PC-3 (cell line): ENCODE data around the gene KRTAP4-5. TPM values are rescaled to one million over a fixed set of nuclear protein-coding genes. Genes with fewer than 3 reads are reported as not detected.
"Not testable (repeated sequence)": the region's sequence is repeated elsewhere in the genome, so short reads cannot be mapped to it uniquely, and the experiment has no call there.

Experiments used
- ATAC-seq: fragments of 200-7000 bp; cut with Tn5 transposase; 2 replicates; pipeline ENCODE4 v1.9.1; 2020; ENCODE audit warnings: mild to moderate bottlenecking, moderate library complexity
- BruUV-seq: library from RNA; stranded (reverse); fragments of 400-500 nt; replicated peaks from 2 replicates; lab custom pipeline; 2021; lab: Mats Ljungman, UMichigan
- CTCF ChIA-PET: fragments of 300-600 bp; sonication (Branson Sonifier 250); formaldehyde crosslinking; loops from one replicate; lab custom pipeline; 2022; ENCODE audit warnings: antibody characterized with exemption; lab: Charles Lee
- POLR2A ChIA-PET: fragments of 300-600 bp; sonication (Branson Sonifier 250); formaldehyde crosslinking; loops from one replicate; lab custom pipeline; 2022; ENCODE audit warnings: antibody characterized with exemption; ENCODE audit not compliant: unreplicated experiment; lab: Charles Lee
- DNase-seq: peaks from one replicate; pipeline ENCODE4 v3.0.0-alpha.2; 2015
- H2AFZ ChIP-seq: fragments of 300-600 bp; sonication (generic); 2 replicates; pipeline ENCODE4 v1.6.0; 2016; ENCODE audit warnings: antibody characterized with exemption, low read length
- H3F3A ChIP-seq: fragments of 300-600 bp; sonication (generic); one replicate; pipeline ENCODE4 v1.6.0; 2017; ENCODE audit warnings: antibody characterized with exemption, low read length, control low read depth, mild to moderate bottlenecking; ENCODE audit not compliant: unreplicated experiment
- H3K27ac ChIP-seq: fragments of 300-600 bp; sonication (generic); 2 replicates; pipeline ENCODE4 v1.5.1; 2016; ENCODE audit warnings: mild to moderate bottlenecking, low read length
- H3K27me3 ChIP-seq: fragments of 300-600 bp; sonication (generic); 2 replicates; pipeline ENCODE4 v1.6.1; 2016; ENCODE audit warnings: low read length, mixed read lengths
- H3K36me3 ChIP-seq: fragments of 300-600 bp; sonication (generic); 2 replicates; pipeline ENCODE4 v1.6.1; 2016; ENCODE audit warnings: low read depth, mixed run types, low read length, mixed read lengths
- H3K4me1 ChIP-seq: fragments of 300-600 bp; sonication (generic); 2 replicates; pipeline ENCODE4 v1.5.1; 2016; ENCODE audit warnings: low read length; ENCODE audit not compliant: insufficient read depth
- H3K4me2 ChIP-seq: fragments of 300-600 bp; sonication (generic); 2 replicates; pipeline ENCODE4 v1.6.0; 2016; ENCODE audit warnings: low read length
- H3K4me3 ChIP-seq: fragments of 300-600 bp; sonication (generic); 2 replicates; pipeline ENCODE4 v1.5.1; 2016; ENCODE audit warnings: mild to moderate bottlenecking, low read length, mixed read lengths
- H3K79me2 ChIP-seq: fragments of 300-600 bp; sonication (generic); 2 replicates; pipeline ENCODE4 v1.6.1; 2017; ENCODE audit warnings: low read length, mixed read lengths
- H3K9ac ChIP-seq: fragments of 300-600 bp; sonication (generic); 2 replicates; pipeline ENCODE4 v1.6.0; 2016; ENCODE audit warnings: mild to moderate bottlenecking, low read length
- H3K9me2 ChIP-seq: fragments of 300-600 bp; sonication (generic); replicated peaks from 2 replicates; pipeline ENCODE4 v1.6.1; 2016; ENCODE audit warnings: mixed run types, low read length, mixed read lengths
- H3K9me3 ChIP-seq: fragments of 300-600 bp; sonication (generic); 2 replicates; pipeline ENCODE4 v1.6.1; 2016; ENCODE audit warnings: low read length, mixed read lengths
- H4K20me1 ChIP-seq: fragments of 300-600 bp; sonication (generic); 2 replicates; pipeline ENCODE4 v1.6.1; 2016; ENCODE audit warnings: low read length, mixed read lengths
- CTCF ChIP-seq: fragments of 300-600 bp; sonication (generic); conservative IDR thresholded peaks from 2 replicates; pipeline ENCODE4 v1.5.1; 2017; ENCODE audit warnings: antibody characterized with exemption, low read depth, mild to moderate bottlenecking, low read length
- EZH2phosphoT487 ChIP-seq: fragments of 300-600 bp; sonication (generic); IDR thresholded peaks from 2 replicates; pipeline ENCODE4 v1.6.1; 2018; ENCODE audit warnings: mild to moderate bottlenecking, antibody characterized with exemption, low read length, borderline replicate concordance
- intact Hi-C: fragments of 100-400 bp; cut with micrococcal nuclease; formaldehyde crosslinking; loops from 2 replicates; pipeline ENCODE4 v1.9.0; 2023
- total RNA-seq: library from RNA; depleted of rRNA; stranded (reverse); fragments of >200 nt; gene quantifications from 2 replicates; pipeline ENCODE4 v1.2.3, GENCODE V29; 2014

KRTAP4-5 gene
- total RNA-seq, 1 experiment from 2014 or later = not detected

DNA sequence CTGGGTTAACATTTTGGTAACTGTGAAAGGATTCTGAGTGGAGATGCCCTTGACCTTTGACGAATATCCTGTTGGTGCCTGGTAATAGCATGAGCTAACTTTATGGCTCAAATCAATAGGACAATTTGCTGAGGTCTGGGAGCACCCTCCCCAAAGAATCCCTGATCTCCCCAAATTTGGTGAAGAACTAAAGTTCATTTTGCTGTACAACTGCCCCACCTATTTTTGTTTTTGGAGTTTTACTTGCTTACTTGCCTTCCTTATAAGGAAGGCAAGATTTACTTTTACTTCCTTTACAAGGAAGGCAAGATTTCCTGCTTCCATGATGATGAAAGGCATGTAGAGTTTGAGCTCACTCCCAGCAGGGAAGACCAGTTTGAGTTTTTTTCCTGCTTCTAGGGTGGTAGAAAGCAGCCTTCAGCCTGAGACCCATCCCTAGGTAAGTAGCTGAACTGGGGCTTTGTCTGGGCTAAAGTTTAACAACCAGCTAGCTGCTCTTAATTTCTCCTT lies 41.6 kb downstream of the KRTAP4-5 start:
- no peak for ATAC-seq
- intact Hi-C loops = no loop called here

DNA sequence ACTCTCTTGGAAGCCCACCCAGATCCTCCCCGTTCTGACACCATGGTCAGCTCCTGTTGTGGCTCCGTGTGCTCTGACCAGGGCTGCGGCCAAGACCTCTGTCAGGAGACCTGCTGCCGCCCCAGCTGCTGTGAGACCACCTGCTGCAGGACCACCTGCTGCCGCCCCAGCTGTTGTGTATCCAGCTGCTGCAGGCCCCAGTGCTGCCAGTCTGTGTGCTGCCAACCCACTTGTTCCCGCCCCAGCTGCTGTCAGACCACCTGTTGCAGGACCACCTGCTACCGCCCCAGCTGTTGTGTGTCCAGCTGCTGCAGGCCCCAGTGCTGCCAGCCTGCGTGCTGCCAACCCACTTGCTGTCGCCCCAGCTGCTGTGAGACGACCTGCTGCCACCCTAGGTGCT lies 44.3 kb downstream of the KRTAP4-5 start, which contains the start of gene KRTAP4-9:
TSS of gene KRTAP4-9 (plus strand) at position 43 of the 400 bp plus-strand sequence. CDS start at position 43, 0 bp downstream.
- CTCF ChIA-PET, ATAC-seq, H3K79me2 ChIP-seq, H3K9ac ChIP-seq, H3K27me3 ChIP-seq, H4K20me1 ChIP-seq, H3F3A ChIP-seq, H3K9me3 ChIP-seq, BruUV-seq, DNase-seq, H3K36me3 ChIP-seq, POLR2A ChIA-PET, H3K9me2 ChIP-seq, H2AFZ ChIP-seq, intact Hi-C loops: not testable (repeated sequence)
- Histone ChIP-seq H3K4me2 (peak within 1 kb of the TSS; percentile 54), H3K4me1 (peaks cover 24% of the 10 kb centered on the region), H3K27ac (peak within 1 kb of the TSS; percentile 50), H3K4me3 (peak within 1 kb of the TSS; percentile 36; the same call in 1 of the 2 replicates)

More for the DNA sequence above, 41.6 kb downstream of the KRTAP4-5 start:
- peaks cover 12% of the 10 kb centered on the region; the same call in 1 of the 2 replicates for H3K9me3 ChIP-seq
- H4K20me1 ChIP-seq = no peaks in the 10 kb centered on the region
- no peaks in the 10 kb centered on the region for H3K9me2 ChIP-seq
- ChIA-PET POLR2A (no interaction called here), CTCF (no interaction called here)
- no TSS peak for BruUV-seq
- H3F3A ChIP-seq = no peaks in the 10 kb centered on the region
- H3K27me3 ChIP-seq = no peaks in the 10 kb centered on the region
- H3K4me3 ChIP-seq = no peak overlapping the region
- H3K79me2 ChIP-seq = no peaks in the 10 kb centered on the region
- H3K36me3 ChIP-seq = peaks cover 10% of the 10 kb centered on the region; the same call in 1 of the 2 replicates
- TF ChIP-seq CTCF = no peak
- no peak for TF ChIP-seq EZH2phosphoT487
- no peak for DNase-seq
- peaks cover 14% of the 10 kb centered on the region for H3K4me1 ChIP-seq
- H3K4me2 ChIP-seq = no peak overlapping the region
- H2AFZ ChIP-seq = no peak overlapping the region
- H3K9ac ChIP-seq = no peak overlapping the region
- no peak overlapping the region for H3K27ac ChIP-seq

GRCh38 chr17:41104386-41105038 lies 45.1 kb downstream of the KRTAP4-5 start:
- H3K9ac ChIP-seq, intact Hi-C loops, CTCF ChIA-PET, H2AFZ ChIP-seq, H3K36me3 ChIP-seq, H3K9me2 ChIP-seq, H3K9me3 ChIP-seq, H3K79me2 ChIP-seq, H3K27me3 ChIP-seq, H4K20me1 ChIP-seq, BruUV-seq, H3F3A ChIP-seq, POLR2A ChIA-PET: not testable (repeated sequence)
- Histone ChIP-seq H3K4me2 (peak overlapping the region; percentile 54), H3K4me3 (peak overlapping the region; percentile 36; the same call in 1 of the 2 replicates), H3K4me1 (peaks cover 31% of the 10 kb centered on the region), H3K27ac (peak overlapping the region; percentile 50)
- peak; percentile 59 for DNase-seq
- ATAC-seq = peak; percentile 87
